MM.1S (cell line): ENCODE data around the gene LRCH2.

ENCODE experiments used
- CTCF ChIP-seq: fragments of 300-600 bp; sonication (generic); IDR thresholded peaks from 2 replicates; pipeline ENCODE4 v1.5.1; 2016; ENCODE audit warnings: antibody characterized with exemption, low read length, mixed read lengths
- EZH2 ChIP-seq: fragments of 300-600 bp; sonication (generic); optimal IDR thresholded peaks from 2 replicates; pipeline ENCODE3; 2017; ENCODE audit warnings: low read depth, mild to moderate bottlenecking, antibody characterized with exemption, low read length, mixed read lengths
- EZH2phosphoT487 ChIP-seq: fragments of 300-600 bp; sonication (generic); IDR thresholded peaks from 2 replicates; pipeline ENCODE4 v1.6.1; 2018; ENCODE audit warnings: antibody characterized with exemption, low read length

- TF ChIP-seq EZH2 (no peak), CTCF (no peak), EZH2phosphoT487 (no peak)
Measured at GRCh38 chrX:115236560-115236959, 2.7 kb upstream of the LRCH2 start.
